ENCODE measurements around the gene TCHHL1. TPM values are rescaled to one million over a fixed set of nuclear protein-coding genes. Genes with fewer than 3 reads are reported as not detected.
A peak's percentile ranks its signal among the peaks of the same experiment; 100 is the strongest.

TCHHL1 gene
- total RNA-seq, 4 donors from 2014 or later = 1.7 to 4.4 (median 3.3) TPM; not detected in 1

DNA sequence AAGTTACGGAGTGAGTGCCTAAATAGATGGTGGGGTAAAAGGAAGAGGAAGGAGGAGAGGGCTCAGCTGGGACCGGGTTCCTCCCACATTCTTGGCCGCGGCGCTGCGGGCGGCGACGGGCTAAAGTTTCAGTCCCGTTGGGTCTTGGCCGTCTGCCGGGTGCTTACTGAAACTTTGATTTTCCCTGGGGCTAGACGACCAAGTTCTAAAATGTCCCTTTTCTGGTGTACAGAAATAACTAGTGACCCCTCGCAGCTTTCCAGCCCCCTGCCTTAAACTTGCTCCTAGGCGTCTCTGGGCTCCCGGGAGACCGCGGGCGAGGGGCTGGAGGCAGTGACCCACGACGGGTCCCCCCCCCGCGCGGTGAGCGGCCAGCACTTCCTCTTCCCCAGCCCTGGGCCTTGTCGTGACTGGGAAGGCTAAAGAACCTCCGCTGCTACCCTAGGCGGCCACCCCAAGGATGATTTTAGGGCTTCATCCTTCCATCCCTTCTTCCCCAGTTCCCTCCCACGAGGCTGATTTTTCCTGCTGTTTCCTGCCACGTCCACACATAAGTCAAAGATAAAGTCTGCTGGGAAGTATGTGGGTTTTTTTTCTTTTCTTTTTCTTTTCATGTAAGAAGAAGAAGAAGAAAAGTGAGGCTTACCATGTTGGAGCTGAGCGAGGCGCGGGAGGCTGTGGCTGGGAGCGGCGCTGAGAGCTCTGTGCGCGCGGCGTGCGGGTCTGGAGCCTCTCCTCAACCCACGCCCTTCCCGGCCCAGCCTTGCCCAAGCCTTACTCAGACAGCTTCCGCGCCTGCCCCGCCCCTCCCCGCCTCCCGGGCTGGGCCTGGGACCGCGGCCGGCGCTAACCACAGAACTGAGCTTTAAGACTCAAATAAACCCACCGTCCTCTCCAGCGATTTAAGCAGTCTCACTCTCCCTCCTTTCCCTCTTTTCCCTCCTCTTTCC is 52.3 kb downstream of the TCHHL1 start, which contains the start of gene S100A11:
Gene S100A11, minus strand, starts transcription at position 738 of the 950 bp plus-strand sequence. Its CDS starts 89 bp downstream, at position 649.
- peaks cover 44% of the 10 kb centered on the region for H3K4me1 ChIP-seq
- peak; percentile 60 to 88 (median 73) for TF ChIP-seq POLR2AphosphoS5 (IDR thresholded peaks at IDR 0.05)
- TF ChIP-seq, protein P1, sequence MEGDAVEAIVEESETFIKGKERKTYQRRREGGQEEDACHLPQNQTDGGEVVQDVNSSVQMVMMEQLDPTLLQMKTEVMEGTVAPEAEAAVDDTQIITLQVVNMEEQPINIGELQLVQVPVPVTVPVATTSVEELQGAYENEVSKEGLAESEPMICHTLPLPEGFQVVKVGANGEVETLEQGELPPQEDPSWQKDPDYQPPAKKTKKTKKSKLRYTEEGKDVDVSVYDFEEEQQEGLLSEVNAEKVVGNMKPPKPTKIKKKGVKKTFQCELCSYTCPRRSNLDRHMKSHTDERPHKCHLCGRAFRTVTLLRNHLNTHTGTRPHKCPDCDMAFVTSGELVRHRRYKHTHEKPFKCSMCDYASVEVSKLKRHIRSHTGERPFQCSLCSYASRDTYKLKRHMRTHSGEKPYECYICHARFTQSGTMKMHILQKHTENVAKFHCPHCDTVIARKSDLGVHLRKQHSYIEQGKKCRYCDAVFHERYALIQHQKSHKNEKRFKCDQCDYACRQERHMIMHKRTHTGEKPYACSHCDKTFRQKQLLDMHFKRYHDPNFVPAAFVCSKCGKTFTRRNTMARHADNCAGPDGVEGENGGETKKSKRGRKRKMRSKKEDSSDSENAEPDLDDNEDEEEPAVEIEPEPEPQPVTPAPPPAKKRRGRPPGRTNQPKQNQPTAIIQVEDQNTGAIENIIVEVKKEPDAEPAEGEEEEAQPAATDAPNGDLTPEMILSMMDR (IDR thresholded peaks at IDR 0.05) = no peak
- TF ChIP-seq POLR2A (IDR thresholded peaks at IDR 0.05) = peak; percentile 94 to 95
- peak within 1 kb of the TSS; percentile 96 for H3K27ac ChIP-seq
- H3K36me3 ChIP-seq = peaks cover 25% of the 10 kb centered on the region
- no peaks in the 10 kb centered on the region for H3K27me3 ChIP-seq
- H3K4me3 ChIP-seq = peak within 1 kb of the TSS; percentile 76
- DNase-seq (ENCODE audit: low spot score in 2 of 2) = peak; percentile 95 to 97
- under 1% methylated on average over 51 of the region's 53 CpGs for WGBS
- H3K9me3 ChIP-seq = no peaks in the 10 kb centered on the region

DNA sequence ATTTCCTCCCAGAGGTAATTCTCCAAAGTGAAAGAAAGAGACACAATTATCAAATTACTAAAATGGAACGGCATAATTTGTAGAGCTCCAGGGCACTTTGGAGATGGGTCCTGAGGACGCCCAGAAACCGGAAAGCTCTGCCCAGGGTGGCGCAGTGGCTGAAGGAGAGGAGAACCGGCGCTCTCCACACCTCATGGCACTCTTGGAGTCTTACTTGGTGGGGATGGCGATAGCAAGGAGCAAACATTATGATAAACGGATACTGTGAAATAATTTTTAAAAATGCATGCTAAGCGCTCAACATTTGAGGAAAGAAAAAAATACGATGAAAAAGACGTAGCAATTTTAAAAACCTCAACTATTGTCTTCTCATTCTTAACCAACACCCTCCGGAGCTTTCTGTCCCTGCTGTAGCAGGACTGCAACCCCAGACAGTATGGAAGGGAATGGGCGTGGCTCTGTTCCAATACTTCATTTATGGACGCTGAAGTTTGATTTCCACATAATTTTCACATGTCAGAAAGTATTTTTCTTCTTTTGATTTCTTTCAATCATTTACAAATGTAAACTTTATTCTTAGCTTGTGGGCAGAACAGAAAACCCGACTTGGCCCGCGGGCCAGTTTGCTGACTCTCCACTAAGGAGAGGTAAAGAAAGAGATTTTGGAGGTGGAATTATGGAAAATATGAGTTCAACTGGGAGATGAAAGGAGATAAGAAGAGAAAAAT is 53.2 kb downstream of the TCHHL1 start:
- no peak for DNase-seq (ENCODE audit: low spot score in 2 of 2)
- H3K4me1 ChIP-seq = peaks cover 44% of the 10 kb centered on the region
- WGBS = 2% methylated on average over 17 of the region's 17 CpGs

DNA sequence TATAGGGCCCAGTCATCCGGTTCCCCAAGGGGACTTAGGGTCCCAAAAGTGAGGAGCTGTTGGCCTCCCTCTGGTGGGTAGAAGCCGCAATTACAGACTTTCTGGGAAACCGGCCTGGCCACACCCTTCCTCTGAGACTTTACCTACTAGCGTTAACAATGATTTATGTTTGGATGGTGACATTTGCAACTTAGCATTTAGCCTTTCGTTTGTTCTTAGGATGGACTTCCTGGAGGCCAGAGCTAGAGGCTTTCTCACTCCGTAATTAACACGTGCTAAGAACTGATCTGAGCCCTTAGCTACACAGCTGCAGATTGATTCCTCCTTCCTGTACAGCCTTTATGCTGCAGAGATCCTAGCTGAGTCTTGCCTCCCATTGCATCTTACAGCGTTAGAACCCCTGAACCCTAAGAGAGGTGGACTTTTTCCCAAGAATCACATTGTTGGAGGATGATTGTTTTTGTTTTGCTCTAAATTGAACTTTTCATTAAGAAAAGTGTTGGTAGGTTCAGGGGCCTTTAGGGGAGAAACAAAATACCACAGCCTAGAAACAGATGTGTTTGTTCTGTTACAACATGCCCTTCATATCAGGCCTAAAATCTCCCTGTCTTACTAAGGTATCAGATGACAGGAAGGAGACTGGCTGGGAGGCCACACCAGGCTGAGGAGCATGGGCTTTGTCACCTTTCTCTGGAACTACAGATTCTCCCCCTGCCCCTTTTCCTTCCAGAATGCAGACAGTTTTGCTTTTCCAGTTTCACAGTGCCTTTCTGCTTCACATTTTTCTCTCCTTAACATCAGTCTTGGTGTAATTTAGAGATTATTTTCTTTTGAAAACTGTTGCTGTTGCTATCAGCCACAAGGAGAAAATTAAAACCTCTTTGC is 54.0 kb downstream of the TCHHL1 start:
- no peaks in the 10 kb centered on the region for H3K9me3 ChIP-seq
- 2% methylated on average over 8 of the region's 8 CpGs for WGBS
- TF ChIP-seq POLR2AphosphoS5 (IDR thresholded peaks at IDR 0.05) (peak in 1 of 3 donors; percentile 6), POLR2A (IDR thresholded peaks at IDR 0.05) (peak in 1 of 2 donors; percentile 23), EP300 (IDR thresholded peaks at IDR 0.05) (no peak)
- TF ChIP-seq, protein P1 (IDR thresholded peaks at IDR 0.05) = peak; percentile 74 to 76
- peaks cover 36% of the 10 kb centered on the region for H3K36me3 ChIP-seq
- H3K4me1 ChIP-seq = peaks cover 44% of the 10 kb centered on the region
- H3K27me3 ChIP-seq = no peaks in the 10 kb centered on the region
- H3K4me3 ChIP-seq = peak overlapping the region; percentile 76
- DNase-seq (ENCODE audit: low spot score in 2 of 2) = peak in 1 of 2 donors; percentile 78
- peak overlapping the region; percentile 96 for H3K27ac ChIP-seq

More for the DNA sequence above, 53.2 kb downstream of the TCHHL1 start:
- TF ChIP-seq POLR2A (IDR thresholded peaks at IDR 0.05) (no peak), EP300 (IDR thresholded peaks at IDR 0.05) (no peak), POLR2AphosphoS5 (IDR thresholded peaks at IDR 0.05) (no peak)
- TF ChIP-seq, protein P1 (IDR thresholded peaks at IDR 0.05) = no peak
- Histone ChIP-seq H3K27me3 (no peaks in the 10 kb centered on the region), H3K9me3 (no peaks in the 10 kb centered on the region), H3K27ac (peak overlapping the region; percentile 96), H3K36me3 (peaks cover 33% of the 10 kb centered on the region), H3K4me3 (peak overlapping the region; percentile 76)

DNA sequence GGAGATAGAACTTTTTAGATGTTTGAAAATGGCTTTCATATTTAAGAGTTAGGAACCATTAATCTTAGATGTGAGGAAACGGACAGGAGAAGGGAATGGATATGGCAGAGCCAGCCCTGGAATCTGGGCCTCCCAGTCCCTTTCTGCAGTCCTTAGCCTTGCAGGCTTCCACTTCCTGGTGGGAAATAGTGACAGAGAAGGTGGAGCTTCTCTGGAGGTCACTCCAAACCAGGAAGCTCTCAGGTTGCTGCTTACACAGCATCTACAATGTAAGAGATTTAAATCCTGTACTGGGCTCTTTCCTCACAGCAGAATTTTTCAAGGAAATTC is 54.6 kb downstream of the TCHHL1 start:
- H3K4me1 ChIP-seq = peaks cover 44% of the 10 kb centered on the region
- H3K36me3 ChIP-seq = peaks cover 36% of the 10 kb centered on the region
- no peaks in the 10 kb centered on the region for H3K9me3 ChIP-seq
- peak overlapping the region; percentile 96 for H3K27ac ChIP-seq
- H3K4me3 ChIP-seq = peak overlapping the region; percentile 76
- 17% methylated on average over 1 of the region's 1 CpG for WGBS
- no peaks in the 10 kb centered on the region for H3K27me3 ChIP-seq
- TF ChIP-seq EP300 (IDR thresholded peaks at IDR 0.05) (no peak), POLR2A (IDR thresholded peaks at IDR 0.05) (no peak), POLR2AphosphoS5 (IDR thresholded peaks at IDR 0.05) (no peak)
- TF ChIP-seq, protein P1 (IDR thresholded peaks at IDR 0.05) = no peak
- DNase-seq (ENCODE audit: low spot score in 2 of 2) = no peak

Other genes starting within 250 kb of the TCHHL1 start
- 1 to 10 TPM in 3 of 4 donors, under 1 TPM in 1; 0.68 to 7.3 (median 2.1) TPM for gene C2CD4D, start 249.2 kb downstream of the TCHHL1 start, total RNA-seq
- 10 to 100 TPM; 29.1 to 89.7 (median 64.3) TPM for gene THEM5, start 235.4 kb downstream of the TCHHL1 start, total RNA-seq
- gene THEM4, start 179.6 kb downstream of the TCHHL1 start, total RNA-seq = 10 to 100 TPM in 1 of 4 donors, 1 to 10 TPM in 3; 6.7 to 31.5 (median 8.9) TPM
- 100 to 1,000 TPM; 109 to 247 (median 171) TPM for gene S100A10, start 95.2 kb downstream of the TCHHL1 start, total RNA-seq
- 100 to 1,000 TPM; 431 to 722 (median 606) TPM for gene S100A11, start 52.1 kb downstream of the TCHHL1 start, total RNA-seq
- gene TCHH, start 26.4 kb upstream of the TCHHL1 start, total RNA-seq = 10 to 100 TPM in 3 of 4 donors, 1 to 10 TPM in 1; 7.0 to 71.9 (median 37.2) TPM
- 10 to 100 TPM in 3 of 4 donors, 1 to 10 TPM in 1; 9.0 to 40.3 (median 18.2) TPM for gene RPTN, start 70.2 kb upstream of the TCHHL1 start, total RNA-seq
- gene HRNR, start 135.1 kb upstream of the TCHHL1 start, total RNA-seq = not detected
- gene FLG, start 236.2 kb upstream of the TCHHL1 start, total RNA-seq = 1,000 to 10,000 TPM in 3 of 4 donors, 100 to 1,000 TPM in 1; 734 to 2,889 (median 2,088) TPM